OCI-LY7 (cell line): ENCODE measurements around the gene MLLT3. TPM values are rescaled to one million over a fixed set of nuclear protein-coding genes. Genes with fewer than 3 reads are reported as not detected.

Source experiments
- BruUV-seq: library from RNA; stranded (reverse); fragments of 400-500 nt; replicated peaks from 2 replicates; lab custom pipeline; 2021; lab: Mats Ljungman, UMichigan
- CTCF ChIA-PET: fragments of 300-600 bp; sonication (Branson Sonifier 250); formaldehyde crosslinking; loops from one replicate; lab custom pipeline; 2022; ENCODE audit warnings: antibody characterized with exemption; ENCODE audit not compliant: unreplicated experiment; lab: Charles Lee
- POLR2A ChIA-PET: fragments of 300-600 bp; sonication (Branson Sonifier 250); formaldehyde crosslinking; loops from one replicate; lab custom pipeline; 2022; ENCODE audit warnings: antibody characterized with exemption; lab: Charles Lee
- DNase-seq: peaks from one replicate; pipeline ENCODE4 v3.0.0-alpha.2; 2015; ENCODE audit warnings: low spot score
- H2AFZ ChIP-seq: fragments of 200-600 bp; sonication (generic), shearing (Covaris generic); 2 replicates; pipeline ENCODE4 v1.6.1; 2014; ENCODE audit warnings: mild to moderate bottlenecking, antibody characterized with exemption, low read length, moderate library complexity
- H3K27ac ChIP-seq: fragments of 200-600 bp; sonication (generic); 2 replicates; pipeline ENCODE4 v1.5.1; 2014; ENCODE audit warnings: mixed run types, low read depth, mild to moderate bottlenecking, moderate library complexity, low read length, inconsistent platforms; ENCODE audit not compliant: poor library complexity, severe bottlenecking
- H3K36me3 ChIP-seq: fragments of 200-600 bp; sonication (generic); 2 replicates; pipeline ENCODE4 v1.6.1; 2014; ENCODE audit warnings: mild to moderate bottlenecking, antibody characterized with exemption, low read length, moderate library complexity, mixed read lengths; ENCODE audit not compliant: insufficient read depth
- H3K4me1 ChIP-seq: fragments of 200-600 bp; sonication (generic); 2 replicates; pipeline ENCODE4 v1.5.1; 2014; ENCODE audit warnings: mild to moderate bottlenecking, low read length; ENCODE audit not compliant: insufficient read depth, poor library complexity, severe bottlenecking
- H3K4me2 ChIP-seq: fragments of 200-600 bp; sonication (generic); 2 replicates; pipeline ENCODE4 v1.6.1; 2014; ENCODE audit warnings: mild to moderate bottlenecking, low read length
- H3K4me3 ChIP-seq: fragments of 200-600 bp; sonication (generic); 2 replicates; pipeline ENCODE4 v1.5.1; 2014; ENCODE audit warnings: mild to moderate bottlenecking, low read depth, low read length; ENCODE audit not compliant: poor library complexity, severe bottlenecking
- H3K79me2 ChIP-seq: fragments of 200-600 bp; sonication (generic); 2 replicates; pipeline ENCODE4 v1.6.1; 2016; ENCODE audit warnings: low read depth, mild to moderate bottlenecking, low read length, moderate library complexity, mixed read lengths; ENCODE audit not compliant: insufficient read depth
- H3K9me2 ChIP-seq: fragments of 200-600 bp; sonication (generic); 2 replicates; pipeline ENCODE4 v1.6.1; 2016; ENCODE audit warnings: mild to moderate bottlenecking, low read length, mixed read lengths; ENCODE audit not compliant: insufficient read depth
- H3K9me3 ChIP-seq: fragments of 200-600 bp; sonication (generic); 2 replicates; pipeline ENCODE4 v1.6.1; 2014; ENCODE audit warnings: mild to moderate bottlenecking, mixed run types, low read length, mixed read lengths
- H4K20me1 ChIP-seq: fragments of 200-600 bp; sonication (generic); 2 replicates; pipeline ENCODE4 v1.6.1; 2014; ENCODE audit warnings: mild to moderate bottlenecking, antibody characterized with exemption, low read length, moderate library complexity, mixed read lengths; ENCODE audit not compliant: insufficient read depth
- EZH2phosphoT487 ChIP-seq: fragments of 200-600 bp; sonication (generic); IDR thresholded peaks from 2 replicates; pipeline ENCODE4 v1.6.1; 2018; ENCODE audit warnings: low read depth, borderline replicate concordance, mild to moderate bottlenecking, mixed run types, antibody characterized with exemption, low read length, moderate library complexity, mixed read lengths
- intact Hi-C: fragments of 100-400 bp; cut with micrococcal nuclease; formaldehyde crosslinking; loops from one replicate; pipeline ENCODE4 v1.10.0; 2022; ENCODE audit not compliant: unreplicated experiment
- total RNA-seq, 2 experiments: library from RNA; depleted of rRNA in 1 of 2; stranded (reverse); fragments of >200 nt in 1 of 2; shearing (Covaris generic) in 1 of 2; gene quantifications; 2 replicates each; pipeline ENCODE4 v1.2.3, GENCODE V29; 2014 to 2022
- TF ChIP-seq, protein P1 (sequence below): fragments of 200-600 bp; sonication (generic); conservative IDR thresholded peaks from 2 replicates; pipeline ENCODE4 v1.5.1; 2014; ENCODE audit warnings: mild to moderate bottlenecking, antibody characterized with exemption, low read length, moderate library complexity, mixed read lengths

MLLT3 gene
- total RNA-seq, 2 experiments from 2014 or later = 7.1 to 9.9 TPM

- H4K20me1 ChIP-seq = no peaks in the 10 kb centered on the region
- H3K36me3 ChIP-seq = no peaks in the 10 kb centered on the region
- no peaks in the 10 kb centered on the region for H3K9me3 ChIP-seq
- CTCF ChIA-PET = no interaction called here
- H3K4me3 ChIP-seq = no peak overlapping the region
- TF ChIP-seq, protein P1, sequence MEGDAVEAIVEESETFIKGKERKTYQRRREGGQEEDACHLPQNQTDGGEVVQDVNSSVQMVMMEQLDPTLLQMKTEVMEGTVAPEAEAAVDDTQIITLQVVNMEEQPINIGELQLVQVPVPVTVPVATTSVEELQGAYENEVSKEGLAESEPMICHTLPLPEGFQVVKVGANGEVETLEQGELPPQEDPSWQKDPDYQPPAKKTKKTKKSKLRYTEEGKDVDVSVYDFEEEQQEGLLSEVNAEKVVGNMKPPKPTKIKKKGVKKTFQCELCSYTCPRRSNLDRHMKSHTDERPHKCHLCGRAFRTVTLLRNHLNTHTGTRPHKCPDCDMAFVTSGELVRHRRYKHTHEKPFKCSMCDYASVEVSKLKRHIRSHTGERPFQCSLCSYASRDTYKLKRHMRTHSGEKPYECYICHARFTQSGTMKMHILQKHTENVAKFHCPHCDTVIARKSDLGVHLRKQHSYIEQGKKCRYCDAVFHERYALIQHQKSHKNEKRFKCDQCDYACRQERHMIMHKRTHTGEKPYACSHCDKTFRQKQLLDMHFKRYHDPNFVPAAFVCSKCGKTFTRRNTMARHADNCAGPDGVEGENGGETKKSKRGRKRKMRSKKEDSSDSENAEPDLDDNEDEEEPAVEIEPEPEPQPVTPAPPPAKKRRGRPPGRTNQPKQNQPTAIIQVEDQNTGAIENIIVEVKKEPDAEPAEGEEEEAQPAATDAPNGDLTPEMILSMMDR = no peak
- TF ChIP-seq EZH2phosphoT487 = no peak
- POLR2A ChIA-PET = interaction anchor here (0.7 to 1.4 kb wide), 6 partner anchors 13 to 254 kb away, joined by 3 to 5 read pairs (median 3); no protein-coding TSS in a partner anchor
- H3K4me1 ChIP-seq = peaks cover 6% of the 10 kb centered on the region
- H3K4me2 ChIP-seq = no peak overlapping the region
- H3K79me2 ChIP-seq = no peaks in the 10 kb centered on the region
- no peaks in the 10 kb centered on the region for H3K9me2 ChIP-seq
- intact Hi-C loops = no loop called here
- no peak for DNase-seq
- no peak overlapping the region for H2AFZ ChIP-seq
- BruUV-seq = TSS peak; percentile 26
- H3K27ac ChIP-seq = no peak overlapping the region
Observed at GRCh38 chr9:20618361-20618802, 3.9 kb downstream of the MLLT3 start.

DNA sequence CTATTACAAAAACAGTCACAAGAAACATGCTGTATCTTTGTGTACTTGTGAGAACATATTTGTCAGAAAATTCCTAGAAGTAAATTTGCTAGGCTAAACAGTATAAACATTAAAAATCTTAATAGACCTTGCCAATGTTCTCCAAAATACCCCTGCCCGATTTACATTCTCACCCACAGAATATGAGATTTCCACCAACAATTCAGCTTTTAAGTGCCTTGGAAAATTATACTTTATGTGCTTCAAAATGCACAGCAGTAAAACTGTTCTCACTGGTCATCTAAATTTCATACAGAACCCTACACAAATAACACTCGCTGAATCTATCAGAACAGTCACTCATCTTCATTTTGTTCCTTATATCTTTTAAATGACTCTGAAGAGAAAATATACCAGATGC lies 5.5 kb downstream of the MLLT3 start:
- H3K4me1 ChIP-seq = no peaks in the 10 kb centered on the region
- no peak overlapping the region for H2AFZ ChIP-seq
- 0 out of 2 replicates have a peak, but pooled peaks cover 6% of the 10 kb centered on the region for H4K20me1 ChIP-seq
- intact Hi-C loops = no loop called here
- H3K4me3 ChIP-seq = no peak overlapping the region
- H3K36me3 ChIP-seq = no peaks in the 10 kb centered on the region
- CTCF ChIA-PET = no interaction called here
- H3K4me2 ChIP-seq = no peak overlapping the region
- no peak for TF ChIP-seq EZH2phosphoT487
- TF ChIP-seq, protein P1 = no peak
- H3K27ac ChIP-seq = no peak overlapping the region
- POLR2A ChIA-PET = interaction anchor here (0.6 to 1.4 kb wide), 5 partner anchors 9 to 316 kb away, joined by 3 to 5 read pairs (median 4); no protein-coding TSS in a partner anchor
- no peak for DNase-seq
- H3K9me3 ChIP-seq = no peaks in the 10 kb centered on the region
- no TSS peak for BruUV-seq
- H3K9me2 ChIP-seq = no peaks in the 10 kb centered on the region
- no peaks in the 10 kb centered on the region for H3K79me2 ChIP-seq

- Histone ChIP-seq H3K9me3 (no peaks in the 10 kb centered on the region), H3K4me2 (no peak overlapping the region), H3K79me2 (no peaks in the 10 kb centered on the region), H3K9me2 (no peaks in the 10 kb centered on the region), H3K4me1 (no peaks in the 10 kb centered on the region), H4K20me1 (peaks cover 9% of the 10 kb centered on the region; the same call in 1 of the 2 replicates), H3K27ac (no peak overlapping the region), H3K4me3 (no peak overlapping the region), H2AFZ (no peak overlapping the region), H3K36me3 (no peaks in the 10 kb centered on the region)
- intact Hi-C loops = no loop called here
- BruUV-seq = no TSS peak
- TF ChIP-seq, protein P1 = no peak
- TF ChIP-seq EZH2phosphoT487 = no peak
- ChIA-PET CTCF (no interaction called here), POLR2A (interaction anchor here (0.6 to 1.2 kb wide), 3 partner anchors 9 to 818 kb away, joined by 3 to 5 read pairs (median 4); no protein-coding TSS in a partner anchor)
- DNase-seq = no peak
Observed at GRCh38 chr9:20614602-20615216, 7.6 kb downstream of the MLLT3 start.
